Measurements from ENCODE around the gene LDLRAD4.

The LDLRAD4 gene

GRCh38 chr18:13616525-13617035 lies 398.0 kb downstream of the LDLRAD4 start:
- peak in 7 of 42 donors; percentile 2 to 42 (median 28) for DNase-seq
- intact Hi-C loops (cut with DNase I): no loop called here

GRCh38 chr18:13617826-13618515 lies 399.4 kb downstream of the LDLRAD4 start:
- intact Hi-C loops (cut with DNase I): no loop called here
- DNase-seq: peak in 5 of 42 donors; percentile 6 to 41 (median 19)

DNA sequence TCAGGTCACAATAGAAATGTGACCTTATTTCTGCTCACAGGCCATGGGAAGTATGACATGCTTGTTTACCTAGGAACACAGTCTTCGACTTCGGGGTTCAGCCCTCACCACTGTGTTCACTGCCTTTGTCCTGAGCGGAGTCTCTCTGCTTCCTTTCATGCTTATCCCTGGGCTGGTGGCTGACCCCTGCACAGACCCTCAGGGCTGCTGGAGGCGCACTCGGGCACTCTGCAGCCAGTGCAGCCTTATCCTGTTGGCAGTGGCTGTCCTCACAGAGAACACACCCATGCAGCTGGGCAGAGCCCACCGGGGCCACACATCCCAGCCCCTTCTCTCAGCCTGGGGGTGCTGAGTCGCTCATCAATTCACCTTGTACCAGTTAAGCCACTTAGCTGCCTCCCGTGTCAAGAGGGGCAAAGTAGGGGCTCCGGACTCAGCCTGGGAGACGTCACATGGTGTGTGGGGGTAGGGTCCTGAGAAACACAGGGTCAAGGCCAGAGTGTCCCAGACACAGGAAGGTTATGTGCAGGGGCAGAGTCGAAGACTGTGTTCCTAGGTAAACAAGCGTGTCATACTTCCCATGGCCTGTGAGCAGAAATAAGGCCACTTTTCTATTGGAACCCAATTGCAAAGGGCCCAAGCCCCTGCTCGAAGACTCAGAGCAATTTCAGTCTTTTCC lies 400.3 kb downstream of the LDLRAD4 start:
- DNase-seq: peak in 12 of 42 donors; percentile 9 to 53 (median 38)
- intact Hi-C loops (cut with DNase I): no loop called here

DNA sequence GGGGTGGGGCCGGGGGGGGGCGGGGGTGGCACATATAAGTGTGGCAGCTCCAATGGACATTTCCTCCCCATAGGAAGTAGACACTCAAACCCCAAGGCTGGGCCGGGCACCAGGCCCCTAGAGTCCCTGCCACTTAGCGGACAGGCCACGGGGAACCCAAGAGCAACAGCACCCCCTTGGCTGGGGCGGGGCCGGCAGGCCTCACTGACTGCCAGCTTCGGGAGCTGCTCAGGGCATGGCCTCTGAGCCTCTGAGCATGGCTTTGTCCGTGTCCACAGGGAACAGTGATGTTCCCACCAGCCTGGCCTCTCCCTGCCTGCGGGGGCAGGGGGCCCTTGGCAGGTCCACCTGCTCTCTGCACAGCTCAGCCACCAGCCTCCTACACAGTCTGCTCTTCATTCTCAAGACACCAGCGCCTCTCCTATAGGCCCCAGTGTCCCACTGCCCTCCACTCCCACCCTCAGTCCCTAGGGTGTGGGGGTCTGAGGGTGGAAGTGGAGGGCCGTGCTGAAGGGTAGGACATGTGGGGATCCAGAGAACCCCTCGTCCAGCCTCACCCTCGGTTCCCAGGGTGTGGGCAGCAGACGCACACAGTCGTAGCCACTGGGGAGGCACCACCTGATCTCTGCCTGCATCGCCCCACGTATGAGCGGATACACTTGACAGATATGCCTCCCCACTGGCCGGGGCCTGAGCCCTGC lies 401.1 kb downstream of the LDLRAD4 start:
- peak in 26 of 42 donors; percentile 55 to 87 (median 72) for DNase-seq
- intact Hi-C loops (cut with DNase I): no loop called here

GRCh38 chr18:13620206-13620672 lies 401.7 kb downstream of the LDLRAD4 start:
- peak in 6 of 42 donors; percentile 8 to 59 (median 24) for DNase-seq

GRCh38 chr18:13620818-13621445 lies 402.4 kb downstream of the LDLRAD4 start:
- peak in 9 of 42 donors; percentile 13 to 57 (median 36) for DNase-seq
- intact Hi-C loops (cut with DNase I): no loop called here

More at GRCh38 chr18:13620206-13620672, 401.7 kb downstream of the LDLRAD4 start:
- intact Hi-C loops (cut with DNase I): no loop called here

- intact Hi-C loops (cut with DNase I): no loop called here
Measured at GRCh38 chr18:13621446-13621849, 402.9 kb downstream of the LDLRAD4 start.

DNA sequence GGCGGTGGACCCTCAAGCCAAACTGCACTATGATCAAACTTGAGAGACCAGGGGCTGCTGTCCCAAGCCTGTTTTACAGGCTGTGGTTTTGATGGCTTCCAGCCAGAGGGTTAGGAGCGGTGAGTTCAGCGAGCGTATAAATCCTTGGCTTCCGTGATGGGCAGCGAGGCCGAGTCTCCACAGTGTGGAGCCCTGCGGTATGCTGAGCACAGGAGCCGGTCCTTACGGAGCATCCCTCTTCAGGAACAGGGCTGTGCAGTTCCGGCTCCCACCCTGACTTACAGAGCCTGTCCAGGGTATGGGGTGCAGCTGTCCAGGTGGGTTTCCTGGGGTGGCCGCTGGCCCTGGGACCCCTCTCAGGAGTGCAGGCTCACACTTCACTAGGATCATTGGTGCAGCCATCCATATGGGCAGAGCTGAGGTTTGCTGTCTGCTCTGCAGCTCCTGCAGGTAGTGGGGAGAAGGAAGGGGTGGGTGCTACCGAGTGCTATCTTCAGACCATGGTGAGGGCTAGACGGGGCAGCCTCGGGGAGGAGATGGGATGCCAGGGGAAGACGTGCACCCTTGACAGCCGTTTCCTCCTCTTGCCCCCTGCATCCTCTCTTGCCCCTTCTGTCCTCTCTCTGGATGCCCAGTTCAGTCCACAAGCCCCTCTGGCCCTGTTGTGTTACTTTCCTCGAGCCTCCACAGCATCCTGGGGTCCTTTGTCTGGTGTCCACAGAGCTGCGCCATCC lies 403.5 kb downstream of the LDLRAD4 start:
- intact Hi-C loops (cut with DNase I): no loop called here
- DNase-seq: peak in 13 of 42 donors; percentile 20 to 68 (median 44)

More at GRCh38 chr18:13621446-13621849, 402.9 kb downstream of the LDLRAD4 start:
- DNase-seq: peak in 7 of 42 donors; percentile 12 to 48 (median 35)

DNA sequence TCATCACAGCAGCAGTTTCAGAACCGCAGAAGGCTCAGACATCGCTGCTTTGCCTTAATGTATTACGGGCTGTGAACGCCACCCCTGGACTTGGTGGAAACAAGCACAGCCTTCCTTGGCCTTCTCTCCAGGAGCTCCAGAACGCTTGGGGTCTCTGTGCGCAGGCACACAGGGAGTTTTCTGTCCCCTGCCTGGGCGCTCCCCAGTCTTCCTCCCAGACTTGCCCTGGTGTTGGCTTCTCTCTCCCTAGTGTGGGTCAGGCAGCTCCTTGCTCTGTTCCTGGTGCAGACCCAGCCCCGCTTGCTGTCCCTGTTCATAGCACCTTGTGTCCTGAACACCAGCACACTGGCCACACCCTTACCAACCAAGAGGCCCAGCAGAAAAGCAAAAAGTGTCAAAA lies 404.2 kb downstream of the LDLRAD4 start:
- intact Hi-C loops (cut with DNase I): no loop called here

DNA sequence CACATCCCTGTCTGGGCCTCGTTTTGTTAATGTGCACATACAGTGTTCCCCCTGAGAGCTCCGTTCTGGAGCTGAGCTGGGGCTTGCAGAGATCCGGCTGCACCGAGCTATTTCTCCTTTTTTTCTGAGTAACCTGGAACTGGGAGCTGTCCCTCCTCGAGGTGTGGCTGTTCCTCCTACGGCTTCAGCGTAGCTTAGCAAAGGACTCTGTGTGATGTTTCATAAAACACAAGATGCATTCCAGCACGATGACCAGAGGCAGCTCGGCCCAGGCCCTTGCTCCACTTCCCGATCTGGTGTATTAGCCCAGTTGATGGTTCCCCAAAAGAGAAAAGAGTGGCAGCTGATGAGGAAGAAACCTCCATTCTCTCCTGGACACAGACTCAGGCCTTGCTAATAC lies 404.8 kb downstream of the LDLRAD4 start:
- peak in 12 of 42 donors; percentile 15 to 65 (median 44) for DNase-seq
- intact Hi-C loops (cut with DNase I): no loop called here

More for the DNA sequence above, 404.2 kb downstream of the LDLRAD4 start:
- DNase-seq: peak in 7 of 42 donors; percentile 10 to 50 (median 30)

GRCh38 chr18:13623871-13624270 lies 405.3 kb downstream of the LDLRAD4 start:
- intact Hi-C loops (cut with DNase I): no loop called here

GRCh38 chr18:13624563-13625237 lies 406.1 kb downstream of the LDLRAD4 start:
- intact Hi-C loops (cut with DNase I): loop anchor here (5.0 kb wide), 1 partner anchor 392 kb away; no protein-coding TSS in a partner anchor
- peak in 13 of 42 donors; percentile 13 to 76 (median 49) for DNase-seq

More at GRCh38 chr18:13623871-13624270, 405.3 kb downstream of the LDLRAD4 start:
- DNase-seq: peak in 15 of 42 donors; percentile 33 to 80 (median 61)

- peak in 9 of 42 donors; percentile 4 to 47 (median 16) for DNase-seq
- intact Hi-C loops (cut with DNase I): loop anchor here (5.0 kb wide), 1 partner anchor 393 kb away; no protein-coding TSS in a partner anchor
Measured at GRCh38 chr18:13625355-13625754, 406.8 kb downstream of the LDLRAD4 start.

- intact Hi-C loops (cut with DNase I): loop anchor here (5.0 kb wide), 1 partner anchor 394 kb away; no protein-coding TSS in a partner anchor
- DNase-seq: peak in 12 of 42 donors; percentile 4 to 56 (median 24)
Measured at GRCh38 chr18:13625843-13626543, 407.4 kb downstream of the LDLRAD4 start.

- intact Hi-C loops (cut with DNase I): loop anchor here (5.0 kb wide), 1 partner anchor 394 kb away; no protein-coding TSS in a partner anchor
- peak in 21 of 42 donors; percentile 30 to 81 (median 61) for DNase-seq
Measured at GRCh38 chr18:13626544-13626908, 408.0 kb downstream of the LDLRAD4 start.

DNA sequence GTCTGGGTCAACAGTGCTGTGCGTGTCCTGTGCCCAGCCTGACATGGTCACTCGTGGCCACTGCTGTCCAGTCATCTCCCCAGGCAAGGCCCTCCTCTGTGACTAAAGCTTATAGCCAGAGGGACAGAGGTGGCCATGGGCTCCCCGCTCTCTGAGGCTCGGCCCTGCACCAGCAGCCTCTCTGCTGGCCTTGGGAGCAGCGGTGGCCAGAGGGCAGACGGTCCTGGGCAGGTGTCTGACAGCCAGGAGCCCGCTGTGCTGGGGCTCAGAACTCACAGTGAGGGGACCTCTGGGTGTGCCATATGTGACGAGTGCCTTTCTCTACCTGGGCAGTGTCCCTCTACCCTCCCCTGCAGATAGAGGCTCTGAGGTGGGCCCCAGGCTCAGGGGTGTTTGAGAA lies 409.1 kb downstream of the LDLRAD4 start:
- intact Hi-C loops (cut with DNase I): loop anchor here (5.0 kb wide), 1 partner anchor 395 kb away; no protein-coding TSS in a partner anchor
- DNase-seq: peak in 10 of 42 donors; percentile 4 to 53 (median 20)
